Stimulated activated CD8-positive, alpha-beta memory T cell treated with anti-CD3 and anti-CD28 coated beads, Interleukin-4, amount 100 ng/mL, for 1 hour (primary cell): ENCODE data around the gene METTL26.

Experiments
- DNase-seq, 2 donors: peaks; one replicate each; pipeline ENCODE4 v3.0.0-alpha.2; 2020; ENCODE audit warnings: low read depth in 2 of 2, low spot score in 1 of 2

Gene METTL26

DNA sequence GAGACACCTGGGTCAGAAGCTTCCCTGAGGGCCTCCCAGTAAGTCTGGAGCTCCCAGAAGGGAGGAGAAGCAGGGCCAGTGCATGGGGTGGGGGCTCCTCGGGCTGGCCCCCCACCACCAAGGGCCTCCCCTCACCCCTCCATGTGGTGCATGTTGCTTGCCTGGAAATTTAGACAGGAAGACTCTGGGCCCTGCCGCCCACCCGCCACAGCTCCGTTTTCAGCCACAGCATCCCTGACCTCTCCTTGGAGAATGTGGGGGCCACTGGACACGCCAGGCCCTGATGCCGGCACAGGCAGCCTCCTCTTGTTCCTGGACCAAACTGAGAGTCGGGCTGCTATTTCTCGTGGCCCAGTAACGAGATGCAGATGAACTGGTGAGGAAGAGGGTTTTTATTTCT is 2.7 kb upstream of the METTL26 start:
- DNase-seq: no peak

DNA sequence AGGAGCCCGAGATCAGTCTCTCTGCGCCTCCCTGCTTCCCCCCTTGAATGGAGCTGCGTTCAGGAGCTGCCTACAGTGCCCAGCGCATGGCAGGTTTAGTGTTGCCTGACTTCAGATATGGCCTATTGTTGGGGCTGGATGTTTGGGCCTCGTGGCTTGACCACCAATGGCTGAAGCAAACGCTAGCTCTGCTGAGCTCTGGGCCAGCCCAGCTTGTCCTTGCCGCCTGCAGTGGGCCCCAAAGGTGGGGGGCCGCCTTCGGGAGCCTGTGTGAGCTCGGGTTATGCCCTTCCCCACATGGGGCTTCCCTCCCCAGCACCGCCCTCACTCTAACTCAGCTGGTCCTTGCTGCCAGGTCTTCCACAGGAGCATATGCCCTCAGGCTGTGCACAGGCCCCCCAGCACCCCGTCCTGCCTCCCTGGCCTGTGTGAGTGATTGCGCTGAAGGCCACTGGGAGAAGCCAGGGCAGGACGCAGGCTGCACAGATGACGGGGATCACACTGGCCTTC is 2.0 kb upstream of the METTL26 start:
- DNase-seq: no peak

DNA sequence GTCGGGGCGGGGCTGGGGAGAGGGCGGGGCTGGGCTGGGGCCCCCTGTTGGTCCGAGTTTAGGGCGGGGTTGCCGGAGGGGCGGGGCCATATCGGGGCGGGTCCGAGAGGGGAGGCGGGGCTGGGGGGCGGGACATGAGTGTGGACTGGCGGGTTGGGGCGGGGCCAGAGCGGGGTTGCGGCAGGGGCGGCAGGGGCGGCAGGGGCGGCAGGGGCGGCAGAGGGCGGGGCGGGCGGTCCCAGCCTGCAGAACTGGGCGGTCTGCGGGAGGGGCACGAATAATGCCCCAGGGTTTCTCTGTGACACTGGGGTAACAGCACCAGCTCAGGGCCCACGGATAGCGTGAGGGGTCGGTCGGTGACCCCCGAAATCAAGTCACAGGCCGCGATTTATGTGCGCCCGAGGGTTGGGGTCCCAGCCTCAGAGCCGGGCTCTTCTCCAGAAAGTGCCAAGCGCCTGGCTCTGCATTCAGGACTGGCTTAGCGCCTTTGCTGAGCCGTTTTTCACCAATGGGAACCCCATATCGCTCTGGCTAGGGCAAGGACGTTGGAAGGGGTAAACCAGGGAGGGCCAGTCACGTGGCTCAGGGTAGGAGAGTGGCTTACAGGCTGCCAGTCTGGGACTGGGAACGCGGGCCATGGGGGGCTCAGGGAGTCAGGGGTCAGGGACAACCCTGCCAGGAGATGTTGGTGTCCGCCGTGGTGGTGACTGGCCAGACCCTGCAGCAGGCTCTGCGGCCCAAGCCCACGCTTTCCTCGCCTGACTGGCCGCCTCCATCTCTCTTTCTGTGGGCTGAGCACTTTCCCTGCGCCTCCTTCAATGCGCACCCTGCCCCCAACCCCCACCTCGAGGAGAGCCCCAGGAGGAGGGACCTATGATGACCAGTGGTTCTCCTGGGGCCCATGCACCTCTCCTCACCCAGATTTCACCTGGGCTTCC is 1.2 kb upstream of the METTL26 start:
- peak; percentile 73 to 77 for DNase-seq

- DNase-seq: no peak
Measured at GRCh38 chr16:635573-636205, 416 bp downstream of the METTL26 start.

- DNase-seq: no peak
Measured at GRCh38 chr16:634996-635395, 1.1 kb downstream of the METTL26 start.

DNA sequence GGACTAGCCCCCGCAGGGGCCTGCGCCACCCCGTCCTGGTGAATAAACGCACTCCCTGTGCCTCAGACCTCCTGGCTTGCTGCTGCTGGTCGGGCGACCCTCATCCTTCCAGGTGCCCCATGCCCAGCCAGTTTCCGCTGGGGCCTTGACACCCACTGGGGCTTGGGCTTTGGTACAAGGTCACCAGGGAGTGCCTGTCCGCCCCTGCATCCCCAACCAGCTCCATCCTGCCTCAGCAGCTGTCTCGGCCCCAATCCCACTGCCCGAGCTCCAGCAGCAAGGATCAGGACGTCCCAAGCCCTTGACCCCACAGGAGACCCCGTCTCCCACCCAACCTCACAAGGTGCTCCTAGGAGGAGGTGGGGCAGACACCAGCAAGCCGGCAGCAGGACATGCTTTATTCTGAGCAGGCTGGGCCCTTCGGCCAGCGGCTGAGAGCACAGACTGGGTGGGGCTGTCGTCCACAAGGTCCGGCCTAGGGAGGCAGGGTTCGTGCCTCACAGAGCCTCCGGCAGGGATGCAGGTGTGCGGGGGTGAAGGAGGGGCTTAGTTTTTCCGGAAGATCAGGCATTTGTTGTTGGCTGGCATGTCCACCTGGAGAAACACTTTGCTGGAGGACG is 1.9 kb downstream of the METTL26 start:
- no peak for DNase-seq

DNA sequence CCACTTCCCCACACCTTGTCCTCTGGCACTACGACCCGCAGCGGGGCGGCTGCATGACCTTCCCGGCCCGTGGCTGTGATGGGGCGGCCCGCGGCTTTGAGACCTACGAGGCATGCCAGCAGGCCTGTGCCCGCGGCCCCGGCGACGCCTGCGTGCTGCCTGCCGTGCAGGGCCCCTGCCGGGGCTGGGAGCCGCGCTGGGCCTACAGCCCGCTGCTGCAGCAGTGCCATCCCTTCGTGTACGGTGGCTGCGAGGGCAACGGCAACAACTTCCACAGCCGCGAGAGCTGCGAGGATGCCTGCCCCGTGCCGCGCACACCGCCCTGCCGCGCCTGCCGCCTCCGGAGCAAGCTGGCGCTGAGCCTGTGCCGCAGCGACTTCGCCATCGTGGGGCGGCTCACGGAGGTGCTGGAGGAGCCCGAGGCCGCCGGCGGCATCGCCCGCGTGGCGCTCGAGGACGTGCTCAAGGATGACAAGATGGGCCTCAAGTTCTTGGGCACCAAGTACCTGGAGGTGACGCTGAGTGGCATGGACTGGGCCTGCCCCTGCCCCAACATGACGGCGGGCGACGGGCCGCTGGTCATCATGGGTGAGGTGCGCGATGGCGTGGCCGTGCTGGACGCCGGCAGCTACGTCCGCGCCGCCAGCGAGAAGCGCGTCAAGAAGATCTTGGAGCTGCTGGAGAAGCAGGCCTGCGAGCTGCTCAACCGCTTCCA is 2.6 kb downstream of the METTL26 start:
- no peak for DNase-seq

GRCh38 chr16:632486-633335 is 3.4 kb downstream of the METTL26 start:
- DNase-seq: no peak

DNA sequence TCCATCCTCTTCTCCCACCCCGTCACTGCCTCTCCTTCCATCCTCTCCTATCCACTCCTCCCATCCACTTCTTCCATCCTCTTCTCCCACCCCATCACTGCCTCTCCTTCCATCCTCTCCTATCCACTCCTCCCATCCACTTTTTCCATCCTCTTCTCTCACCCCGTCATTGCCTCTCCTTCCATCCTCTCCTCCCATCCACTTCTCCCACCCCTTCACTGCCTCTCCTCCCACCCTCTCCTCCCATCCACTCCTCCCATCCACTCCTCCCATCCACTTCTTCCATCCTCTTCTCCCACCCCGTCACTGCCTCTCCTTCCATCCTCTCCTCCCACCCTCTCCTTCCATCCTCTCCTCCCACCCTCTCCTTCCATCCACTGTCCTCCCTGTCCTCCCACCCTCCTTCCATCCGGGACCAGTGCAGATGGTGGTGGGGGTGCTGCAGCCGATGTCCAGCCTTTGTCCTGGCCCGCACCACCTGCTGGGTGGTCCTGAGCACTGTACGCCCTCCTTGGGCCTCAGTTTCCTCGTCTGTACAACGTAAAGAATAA is 4.2 kb downstream of the METTL26 start:
- DNase-seq: no peak

- no peak for DNase-seq
Measured at GRCh38 chr16:630815-631405, 5.2 kb downstream of the METTL26 start, which contains the start of gene WFIKKN1. TSS of gene WFIKKN1 (plus strand) at chr16:630985. CDS start at chr16:631254, 269 bp downstream.

DNA sequence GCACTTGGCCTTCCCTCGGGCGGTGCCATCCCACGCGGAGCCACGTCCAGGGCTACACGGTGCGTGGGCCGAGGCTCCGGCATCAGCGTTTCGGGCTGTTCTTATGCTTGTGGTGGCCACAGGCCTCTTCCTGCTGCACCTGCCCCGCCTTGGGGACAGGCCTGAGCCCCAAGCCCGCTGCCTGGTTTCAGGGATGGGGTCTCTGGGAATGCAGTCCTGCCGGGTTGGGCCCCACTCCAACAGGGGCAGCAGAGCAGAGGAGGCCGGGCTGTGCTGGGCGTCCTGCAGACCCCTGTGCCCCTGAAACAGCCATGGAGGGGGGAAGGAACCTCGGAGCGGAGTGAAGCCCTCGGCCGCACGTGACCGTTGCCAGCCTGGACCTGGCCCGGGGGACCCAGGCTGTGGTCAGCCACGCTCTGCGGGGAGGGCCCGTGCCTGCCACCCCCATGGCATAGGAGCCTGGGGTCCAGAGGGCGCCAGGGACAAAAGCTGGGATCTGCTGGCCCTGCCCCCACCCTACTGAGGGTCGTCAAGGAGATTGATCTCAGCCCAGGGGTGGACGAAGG is 5.8 kb downstream of the METTL26 start:
- no peak for DNase-seq

DNA sequence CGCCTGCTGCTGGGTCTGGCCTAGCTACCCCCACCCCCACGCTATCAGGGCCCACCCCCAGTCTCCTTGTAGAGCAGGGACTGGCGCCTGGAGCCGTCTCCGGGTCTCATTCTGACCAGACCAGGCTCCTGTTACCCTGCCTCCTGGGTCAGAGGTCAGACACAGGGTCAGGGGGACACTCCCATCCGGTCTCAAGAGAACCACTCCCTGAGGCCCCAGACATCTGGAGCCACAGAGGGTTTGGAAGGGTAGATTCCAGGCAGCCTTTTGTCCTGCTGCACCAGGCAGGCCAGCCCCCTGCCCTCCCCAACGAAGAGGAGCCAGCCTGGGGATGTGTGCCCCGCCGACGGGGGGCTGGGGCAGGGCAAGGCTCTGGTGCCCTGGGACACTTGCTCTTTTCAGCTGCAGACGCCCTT is 6.3 kb downstream of the METTL26 start:
- DNase-seq: no peak

- no peak for DNase-seq
Measured at GRCh38 chr16:629185-629832, 6.8 kb downstream of the METTL26 start.

GRCh38 chr16:628321-629061 is 7.6 kb downstream of the METTL26 start:
- DNase-seq: no peak

GRCh38 chr16:627454-628239 is 8.5 kb downstream of the METTL26 start:
- DNase-seq: no peak

GRCh38 chr16:626787-627453 is 9.2 kb downstream of the METTL26 start:
- no peak for DNase-seq
